IMR-90 (cell line): ENCODE data around the gene RIPK1. TPM values are rescaled to one million over a fixed set of nuclear protein-coding genes. Genes with fewer than 3 reads are reported as not detected.

Experiments
- ATAC-seq: fragments of 200-7000 bp; cut with Tn5 transposase; 2 replicates; pipeline ENCODE4 v1.9.1; 2020; ENCODE audit warnings: low read depth, mild to moderate bottlenecking, moderate library complexity
- BruUV-seq: library from RNA; stranded (reverse); fragments of 400-500 nt; replicated peaks from 2 replicates; lab custom pipeline; 2021; lab: Mats Ljungman, UMichigan
- CTCF ChIA-PET: fragments of 300-600 bp; formaldehyde crosslinking; extraction: SDS; loops from one replicate; lab custom pipeline; 2021; ENCODE audit warnings: antibody characterized with exemption; lab: Yijun Ruan, JAX
- POLR2A ChIA-PET: fragments of 300-600 bp; sonication (Branson Sonifier 250); formaldehyde crosslinking; loops from one replicate; lab custom pipeline; 2022; ENCODE audit warnings: antibody characterized with exemption; ENCODE audit not compliant: unreplicated experiment; lab: Charles Lee
- DNase-seq: peaks from one replicate; pipeline ENCODE4 v3.0.0; 2013
- H2AFZ ChIP-seq: replicated peaks from 2 replicates; pipeline ENCODE3; 2013; ENCODE audit warnings: low read length, mild to moderate bottlenecking; ENCODE audit not compliant: poor library complexity
- H2AK5ac ChIP-seq: 2 replicates; pipeline ENCODE4 v1.6.1; 2013; ENCODE audit warnings: low read depth, low read length, inconsistent platforms
- H2AK9ac ChIP-seq: replicated peaks from 2 replicates; pipeline ENCODE3; 2013; ENCODE audit warnings: mild to moderate bottlenecking, low read depth, low read length, moderate library complexity; ENCODE audit not compliant: poor library complexity
- H2BK120ac ChIP-seq: 2 replicates; pipeline ENCODE4 v1.6.1; 2013; ENCODE audit warnings: low read depth, low read length, inconsistent platforms
- H2BK15ac ChIP-seq: 3 replicates; pipeline ENCODE4 v1.6.1; 2013; ENCODE audit warnings: low read depth, low read length, inconsistent platforms
- H2BK20ac ChIP-seq: 2 replicates; pipeline ENCODE4 v1.6.1; 2013; ENCODE audit warnings: low read depth, mild to moderate bottlenecking, inconsistent platforms, low read length, moderate library complexity
- H2BK5ac ChIP-seq: 2 replicates; pipeline ENCODE4 v1.6.1; 2013; ENCODE audit warnings: mild to moderate bottlenecking, low read depth, low read length, inconsistent platforms; ENCODE audit not compliant: poor library complexity, severe bottlenecking
- H3K14ac ChIP-seq: replicated peaks from 2 replicates; pipeline ENCODE4 v1.6.1; 2013; ENCODE audit warnings: low read depth, low read length, inconsistent platforms
- H3K18ac ChIP-seq: 2 replicates; pipeline ENCODE4 v1.6.1; 2013; ENCODE audit warnings: low read depth, low read length, control low read depth
- H3K23ac ChIP-seq: 2 replicates; pipeline ENCODE4 v1.6.1; 2013; ENCODE audit warnings: low read depth, low read length, inconsistent platforms
- H3K27ac ChIP-seq: 2 replicates; pipeline ENCODE4 v1.5.1; 2013; ENCODE audit warnings: mild to moderate bottlenecking, control low read depth, low read length; ENCODE audit not compliant: insufficient read depth
- H3K27me3 ChIP-seq: 2 replicates; pipeline ENCODE4 v1.6.1; 2013; ENCODE audit warnings: low read length; ENCODE audit not compliant: control insufficient read depth, insufficient read depth
- H3K36me3 ChIP-seq: 2 replicates; pipeline ENCODE4 v1.6.1; 2013; ENCODE audit warnings: low read length, mixed read lengths; ENCODE audit not compliant: control insufficient read depth, insufficient read depth
- H3K4ac ChIP-seq: 2 replicates; pipeline ENCODE4 v1.6.1; 2013; ENCODE audit warnings: low read depth, low read length, inconsistent platforms
- H3K4me1 ChIP-seq: 2 replicates; pipeline ENCODE4 v1.6.1; 2013; ENCODE audit warnings: low read length, mixed read lengths; ENCODE audit not compliant: control insufficient read depth, insufficient read depth
- H3K4me2 ChIP-seq: 2 replicates; pipeline ENCODE4 v1.6.1; 2013; ENCODE audit warnings: low read depth, mild to moderate bottlenecking, control low read depth, low read length, moderate library complexity
- H3K4me3 ChIP-seq: 2 replicates; pipeline ENCODE4 v1.5.1; 2013; ENCODE audit warnings: low read depth, mild to moderate bottlenecking, control low read depth, low read length, moderate library complexity; ENCODE audit not compliant: insufficient read depth
- H3K56ac ChIP-seq: 2 replicates; pipeline ENCODE4 v1.6.1; 2013; ENCODE audit warnings: low read length, inconsistent platforms; ENCODE audit not compliant: insufficient read depth; ENCODE audit errors: extremely low read depth
- H3K79me1 ChIP-seq, 2 experiments: 2 replicates each; pipeline ENCODE4 v1.6.1; 2013; ENCODE audit warnings: low read length in 2 of 2, inconsistent platforms in 1 of 2, low read depth in 1 of 2
- H3K9ac ChIP-seq: 2 replicates; pipeline ENCODE4 v1.6.1; 2013; ENCODE audit warnings: low read depth, low read length, control low read depth
- H3K9me1 ChIP-seq: 2 replicates; pipeline ENCODE4 v1.6.1; 2013; ENCODE audit warnings: low read length, inconsistent platforms; ENCODE audit not compliant: insufficient read depth
- H3K9me3 ChIP-seq: 2 replicates; pipeline ENCODE4 v1.6.1; 2013; ENCODE audit warnings: low read length; ENCODE audit not compliant: control insufficient read depth, insufficient read depth
- H4K20me1 ChIP-seq: 2 replicates; pipeline ENCODE4 v1.6.1; 2013; ENCODE audit warnings: low read length, inconsistent platforms; ENCODE audit not compliant: insufficient read depth
- H4K5ac ChIP-seq: 2 replicates; pipeline ENCODE4 v1.6.1; 2013; ENCODE audit warnings: mild to moderate bottlenecking, low read depth, low read length, control low read depth
- H4K8ac ChIP-seq, 2 experiments: 2 replicates each; pipeline ENCODE4 v1.6.1; 2013; ENCODE audit warnings: low read depth in 2 of 2, low read length in 2 of 2, control low read depth in 1 of 2, inconsistent platforms in 1 of 2
- H4K91ac ChIP-seq: 2 replicates; pipeline ENCODE4 v1.6.1; 2013; ENCODE audit warnings: low read depth, low read length, inconsistent platforms; ENCODE audit not compliant: insufficient read depth
- BHLHE40 ChIP-seq: fragments of 150-350 bp; IDR thresholded peaks from 2 replicates; pipeline ENCODE4 v1.6.1; 2016; ENCODE audit warnings: mild to moderate bottlenecking, low read depth, low read length
- CEBPB ChIP-seq: IDR thresholded peaks from 2 replicates; pipeline ENCODE4 v1.6.1; 2012; ENCODE audit warnings: low read depth, low read length, improper control_type of control experiment
- CHD1 ChIP-seq: IDR thresholded peaks from 2 replicates; pipeline ENCODE4 v1.6.1; 2012; ENCODE audit warnings: low read depth, low read length, improper control_type of control experiment
- FOS ChIP-seq: fragments of 150-350 bp; IDR thresholded peaks from 2 replicates; pipeline ENCODE4 v1.6.1; 2016; ENCODE audit warnings: low read depth, low read length
- MAFK ChIP-seq: IDR thresholded peaks from 2 replicates; pipeline ENCODE4 v1.6.1; 2012; ENCODE audit warnings: low read depth, low read length, improper control_type of control experiment
- MAZ ChIP-seq: IDR thresholded peaks from 2 replicates; pipeline ENCODE4 v1.6.1; 2012; ENCODE audit warnings: low read depth, mild to moderate bottlenecking, low read length, improper control_type of control experiment, moderate library complexity, borderline replicate concordance
- MXI1 ChIP-seq: IDR thresholded peaks from 2 replicates; pipeline ENCODE4 v1.6.1; 2012; ENCODE audit warnings: low read depth, mild to moderate bottlenecking, low read length, moderate library complexity, borderline replicate concordance
- NFE2L2 ChIP-seq: fragments of 150-350 bp; IDR thresholded peaks from 2 replicates; pipeline ENCODE4 v1.6.1; 2016; ENCODE audit warnings: low read depth, mild to moderate bottlenecking, low read length
- POLR2A ChIP-seq: IDR thresholded peaks from 2 replicates; pipeline ENCODE4 v1.6.1; 2012; ENCODE audit warnings: mild to moderate bottlenecking, low read depth, low read length
- RAD21 ChIP-seq: IDR thresholded peaks from 2 replicates; pipeline ENCODE4 v1.6.1; 2012; ENCODE audit warnings: low read length, improper control_type of control experiment
- RCOR1 ChIP-seq: IDR thresholded peaks from 2 replicates; pipeline ENCODE4 v1.6.1; 2012; ENCODE audit warnings: mild to moderate bottlenecking, low read length, improper control_type of control experiment; ENCODE audit not compliant: insufficient replicate concordance
- RFX5 ChIP-seq: IDR thresholded peaks from 2 replicates; pipeline ENCODE4 v1.8.0; 2012; ENCODE audit warnings: low read depth, mild to moderate bottlenecking, low read length, moderate library complexity
- SMC3 ChIP-seq: fragments of 150-350 bp; IDR thresholded peaks from 2 replicates; pipeline ENCODE4 v1.6.1; 2016; ENCODE audit warnings: low read depth, mild to moderate bottlenecking, antibody characterized with exemption, low read length, moderate library complexity
- WGBS, 2 experiments: methylation state at CpG; one replicate each; pipeline versions ENCODE4 v1.1.5 to v1.1.7; 2013; ENCODE audit warnings: missing lambda C conversion rate in 2 of 2; ENCODE audit not compliant: insufficient read length in 1 of 2; ENCODE audit errors: extremely low coverage in 2 of 2; 5-methylcytosine and 5-hydroxymethylcytosine counted together
- dilution Hi-C: fragments of 300-500 bp; cut with HindIII; formaldehyde crosslinking; loops from one replicate; pipeline ENCODE4 v1.14.3; 2018; ENCODE audit warnings: low sequenced_read_pairs; ENCODE audit not compliant: unreplicated experiment
- in situ Hi-C: fragments of 300-500 bp; cut with MboI; formaldehyde crosslinking; loops from 3 replicates; pipeline ENCODE4 v1.14.3; 2019; ENCODE audit warnings: low sequenced_read_pairs, inconsistent platforms, mixed read lengths
- intact Hi-C: fragments of 100-400 bp; cut with micrococcal nuclease; formaldehyde crosslinking; loops from 2 replicates; pipeline ENCODE4 v1.10.0; 2022
- polyA plus RNA-seq, 3 experiments: library from polyadenylated mRNA; depleted of rRNA; stranded (reverse); fragments of >200 nt; gene quantifications; 2 replicates each; pipeline ENCODE4 v1.2.3, GENCODE V29; 2012; ENCODE audit warnings: low replicate concordance in 1 of 3
- total RNA-seq: library from RNA; depleted of rRNA; stranded (reverse); fragments of >200 nt; gene quantifications from 2 replicates; pipeline ENCODE4 v1.2.3, GENCODE V29; 2012
- TF ChIP-seq, protein P1 (sequence below): fragments of 150-350 bp; IDR thresholded peaks from 2 replicates; pipeline ENCODE4 v1.6.1; 2016; ENCODE audit warnings: low read depth, mild to moderate bottlenecking, low read length, moderate library complexity, borderline replicate concordance
- TF ChIP-seq, protein P2 (sequence below): fragments of 150-350 bp; IDR thresholded peaks from 2 replicates; pipeline ENCODE4 v1.6.1; 2017; ENCODE audit warnings: mild to moderate bottlenecking, antibody characterized with exemption, low read length, low read depth
- TF ChIP-seq, protein P3 (sequence below): conservative IDR thresholded peaks from 2 replicates; pipeline ENCODE4 v1.5.1; 2012; ENCODE audit warnings: mild to moderate bottlenecking, low read depth, low read length, improper control_type of control experiment

RIPK1 gene
- total and polyA plus RNA-seq, 2 of the 4 experiments (the other 2 are of a cell fraction), result 12.6 to 25.6 TPM

DNA sequence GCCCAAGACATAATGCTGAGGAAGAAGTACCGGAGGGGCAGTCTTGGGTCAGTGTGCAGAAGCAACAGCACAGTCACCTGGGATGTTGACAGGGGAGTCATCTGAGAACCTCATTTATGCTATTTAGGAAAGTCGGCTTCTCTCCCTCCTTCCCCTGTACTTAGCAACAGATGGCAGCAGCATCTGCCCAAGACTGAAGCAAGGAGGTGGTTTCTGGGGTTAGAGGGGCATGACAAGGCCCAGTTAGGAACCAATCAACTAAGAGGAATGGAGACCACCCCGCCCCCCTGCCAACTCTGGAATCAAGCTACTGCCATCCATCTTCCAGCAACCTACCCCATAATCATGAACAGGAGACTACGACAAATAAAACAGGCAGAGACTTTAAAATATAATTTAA is 21.7 kb downstream of the RIPK1 start:
- Histone ChIP-seq H2BK20ac (no peak overlapping the region), H2BK5ac (no peak overlapping the region), H2BK15ac (no peak overlapping the region), H2AK9ac (no peak overlapping the region), H3K4me1 (peaks cover 10% of the 10 kb centered on the region), H4K5ac (no peak overlapping the region), H3K27ac (peak overlapping the region; percentile 25; the same call in 1 of the 2 replicates), H3K23ac (no peak overlapping the region), H3K14ac (no peak overlapping the region), H4K8ac (no peak overlapping the region), H3K4me3 (no peak overlapping the region), H3K36me3 (peaks cover 21% of the 10 kb centered on the region), H3K56ac (no peak overlapping the region), H4K91ac (no peak overlapping the region), H3K9ac (no peak overlapping the region), H3K4me2 (no peak overlapping the region), H2AFZ (no peak overlapping the region), H2BK120ac (no peak overlapping the region), H4K20me1 (no peaks in the 10 kb centered on the region), H3K27me3 (no peaks in the 10 kb centered on the region), H3K9me3 (no peaks in the 10 kb centered on the region), H3K79me1 (peaks cover 11 to 29% of the 10 kb centered on the region in 2 experiments), H2AK5ac (no peak overlapping the region), H3K4ac (no peak overlapping the region), H3K9me1 (peaks cover 3% of the 10 kb centered on the region; the same call in 1 of the 2 replicates), H3K18ac (no peak overlapping the region)
- ChIA-PET CTCF (no interaction called here), POLR2A (no interaction called here)
- no peak for TF ChIP-seq MAFK
- no peak for TF ChIP-seq MAZ
- no peak for TF ChIP-seq FOS
- TF ChIP-seq POLR2A, result no peak
- TF ChIP-seq BHLHE40, result no peak
- TF ChIP-seq RCOR1, result no peak
- no peak for TF ChIP-seq NFE2L2
- no peak for TF ChIP-seq MXI1
- TF ChIP-seq SMC3, result no peak
- TF ChIP-seq, protein P1, sequence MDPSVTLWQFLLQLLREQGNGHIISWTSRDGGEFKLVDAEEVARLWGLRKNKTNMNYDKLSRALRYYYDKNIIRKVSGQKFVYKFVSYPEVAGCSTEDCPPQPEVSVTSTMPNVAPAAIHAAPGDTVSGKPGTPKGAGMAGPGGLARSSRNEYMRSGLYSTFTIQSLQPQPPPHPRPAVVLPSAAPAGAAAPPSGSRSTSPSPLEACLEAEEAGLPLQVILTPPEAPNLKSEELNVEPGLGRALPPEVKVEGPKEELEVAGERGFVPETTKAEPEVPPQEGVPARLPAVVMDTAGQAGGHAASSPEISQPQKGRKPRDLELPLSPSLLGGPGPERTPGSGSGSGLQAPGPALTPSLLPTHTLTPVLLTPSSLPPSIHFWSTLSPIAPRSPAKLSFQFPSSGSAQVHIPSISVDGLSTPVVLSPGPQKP, result no peak
- TF ChIP-seq CHD1, result no peak
- TF ChIP-seq, protein P2, sequence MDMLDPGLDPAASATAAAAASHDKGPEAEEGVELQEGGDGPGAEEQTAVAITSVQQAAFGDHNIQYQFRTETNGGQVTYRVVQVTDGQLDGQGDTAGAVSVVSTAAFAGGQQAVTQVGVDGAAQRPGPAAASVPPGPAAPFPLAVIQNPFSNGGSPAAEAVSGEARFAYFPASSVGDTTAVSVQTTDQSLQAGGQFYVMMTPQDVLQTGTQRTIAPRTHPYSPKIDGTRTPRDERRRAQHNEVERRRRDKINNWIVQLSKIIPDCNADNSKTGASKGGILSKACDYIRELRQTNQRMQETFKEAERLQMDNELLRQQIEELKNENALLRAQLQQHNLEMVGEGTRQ, result no peak
- TF ChIP-seq CEBPB, result no peak
- TF ChIP-seq, protein P3, sequence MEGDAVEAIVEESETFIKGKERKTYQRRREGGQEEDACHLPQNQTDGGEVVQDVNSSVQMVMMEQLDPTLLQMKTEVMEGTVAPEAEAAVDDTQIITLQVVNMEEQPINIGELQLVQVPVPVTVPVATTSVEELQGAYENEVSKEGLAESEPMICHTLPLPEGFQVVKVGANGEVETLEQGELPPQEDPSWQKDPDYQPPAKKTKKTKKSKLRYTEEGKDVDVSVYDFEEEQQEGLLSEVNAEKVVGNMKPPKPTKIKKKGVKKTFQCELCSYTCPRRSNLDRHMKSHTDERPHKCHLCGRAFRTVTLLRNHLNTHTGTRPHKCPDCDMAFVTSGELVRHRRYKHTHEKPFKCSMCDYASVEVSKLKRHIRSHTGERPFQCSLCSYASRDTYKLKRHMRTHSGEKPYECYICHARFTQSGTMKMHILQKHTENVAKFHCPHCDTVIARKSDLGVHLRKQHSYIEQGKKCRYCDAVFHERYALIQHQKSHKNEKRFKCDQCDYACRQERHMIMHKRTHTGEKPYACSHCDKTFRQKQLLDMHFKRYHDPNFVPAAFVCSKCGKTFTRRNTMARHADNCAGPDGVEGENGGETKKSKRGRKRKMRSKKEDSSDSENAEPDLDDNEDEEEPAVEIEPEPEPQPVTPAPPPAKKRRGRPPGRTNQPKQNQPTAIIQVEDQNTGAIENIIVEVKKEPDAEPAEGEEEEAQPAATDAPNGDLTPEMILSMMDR, result no peak
- TF ChIP-seq RFX5, result no peak
- no peak for TF ChIP-seq RAD21
- in situ Hi-C loops, result no loop called here
- no TSS peak for BruUV-seq
- dilution Hi-C loops, result no loop called here
- no CpG with 5 or more reads among the region's 4 CpGs for WGBS, 2 experiments
- ATAC-seq, result no peak
- no peak for DNase-seq
- intact Hi-C loops, result no loop called here
